HepG2 (cell line): ENCODE data around the gene CLDN3. TPM values are rescaled to one million over a fixed set of nuclear protein-coding genes. Genes with fewer than 3 reads are reported as not detected.

Source experiments
- HNRNPH1 ChIP-seq: fragments of 200-400 bp; formaldehyde crosslinking; optimal IDR thresholded peaks from 2 replicates; pipeline ENCODE3; 2017; ENCODE audit warnings: mild to moderate bottlenecking, low read depth, low read length
- LCORL ChIP-seq, 2 experiments: fragments of 450-650 bp in 1 of 2; sonication (generic) in 1 of 2; formaldehyde crosslinking in 1 of 2; IDR thresholded peaks; 2 replicates each; pipeline versions ENCODE4 v1.5.0 to v1.6.1; 2017 to 2020; ENCODE audit warnings: antibody characterized with exemption in 1 of 2, missing genetic modification reagents in 1 of 2
- NFYC ChIP-seq: IDR thresholded peaks from 2 replicates; pipeline ENCODE4 v1.6.1; 2016; ENCODE audit warnings: missing genetic modification reagents, missing compliant biosample characterization
- U2AF2 ChIP-seq: fragments of 200-400 bp; formaldehyde crosslinking; IDR thresholded peaks from 2 replicates; pipeline ENCODE4 v1.6.1; 2017; ENCODE audit warnings: low read depth, mild to moderate bottlenecking, low read length
- ZNF496 ChIP-seq: sonication (generic); formaldehyde crosslinking; IDR thresholded peaks from 2 replicates; pipeline ENCODE4 v1.8.1; 2023; ENCODE audit warnings: mild to moderate bottlenecking, moderate library complexity, missing genetic modification reagents; ENCODE audit not compliant: insufficient replicate concordance
- ZNF605 ChIP-seq: sonication (generic); formaldehyde crosslinking; IDR thresholded peaks from 2 replicates; pipeline ENCODE4 v1.8.0; 2022; ENCODE audit warnings: mild to moderate bottlenecking, missing genetic modification reagents
- ZNF609 ChIP-seq: sonication (generic); formaldehyde crosslinking; IDR thresholded peaks from 2 replicates; pipeline ENCODE4 v1.4.0; 2020; ENCODE audit warnings: mild to moderate bottlenecking, missing genetic modification reagents, borderline replicate concordance
- polyA plus RNA-seq, 8 experiments: library from polyadenylated mRNA; depleted of rRNA in 3 of 8; stranded (reverse) in 7 of 8; unstranded in 1 of 8; fragments of >200 nt; fragmentation: Illumina TruSeq in 4 of 8; extraction: Trizol in 4 of 8; gene quantifications; 2 replicates each; pipeline versions ENCODE4 v1.2.1 to v1.2.3, GENCODE V29; 2011 to 2016; ENCODE audit warnings: low read depth in 4 of 8, missing spikeins in 1 of 8, mixed read lengths in 1 of 8; ENCODE audit not compliant: insufficient read depth in 1 of 8
- total RNA-seq, 5 experiments: library from RNA; depleted of rRNA; stranded (reverse); fragments of >200 nt; fragmentation: Illumina TruSeq; extraction: Trizol; gene quantifications; 2 replicates each; pipeline ENCODE4 v1.2.3, GENCODE V29; 2016; ENCODE audit warnings: low read depth in 1 of 5
- TF ChIP-seq, protein P1 (sequence below): sonication (generic); formaldehyde crosslinking; IDR thresholded peaks from 2 replicates; pipeline ENCODE4 v1.5.1; 2020; ENCODE audit warnings: mild to moderate bottlenecking, missing genetic modification reagents, moderate library complexity
- TF ChIP-seq, protein P2 (sequence below): sonication (generic); formaldehyde crosslinking; IDR thresholded peaks from 2 replicates; pipeline ENCODE4 v1.4.0; 2020; ENCODE audit warnings: mild to moderate bottlenecking, missing genetic modification reagents

The CLDN3 gene
- total and polyA plus RNA-seq, 2 of the 13 experiments (the other 11 are each of a cell fraction or from before 2014, with no cell fraction given) = 0.31 to 0.51 TPM

- TF ChIP-seq ZNF609 = no peak
- TF ChIP-seq HNRNPH1 = no peak
- 0 out of 2 replicates have a peak, but pooled peaks have one; percentile 22 for TF ChIP-seq NFYC (CRISPR knock-in tag)
- TF ChIP-seq ZNF605 (CRISPR knock-in tag) = no peak
- TF ChIP-seq, protein P1, sequence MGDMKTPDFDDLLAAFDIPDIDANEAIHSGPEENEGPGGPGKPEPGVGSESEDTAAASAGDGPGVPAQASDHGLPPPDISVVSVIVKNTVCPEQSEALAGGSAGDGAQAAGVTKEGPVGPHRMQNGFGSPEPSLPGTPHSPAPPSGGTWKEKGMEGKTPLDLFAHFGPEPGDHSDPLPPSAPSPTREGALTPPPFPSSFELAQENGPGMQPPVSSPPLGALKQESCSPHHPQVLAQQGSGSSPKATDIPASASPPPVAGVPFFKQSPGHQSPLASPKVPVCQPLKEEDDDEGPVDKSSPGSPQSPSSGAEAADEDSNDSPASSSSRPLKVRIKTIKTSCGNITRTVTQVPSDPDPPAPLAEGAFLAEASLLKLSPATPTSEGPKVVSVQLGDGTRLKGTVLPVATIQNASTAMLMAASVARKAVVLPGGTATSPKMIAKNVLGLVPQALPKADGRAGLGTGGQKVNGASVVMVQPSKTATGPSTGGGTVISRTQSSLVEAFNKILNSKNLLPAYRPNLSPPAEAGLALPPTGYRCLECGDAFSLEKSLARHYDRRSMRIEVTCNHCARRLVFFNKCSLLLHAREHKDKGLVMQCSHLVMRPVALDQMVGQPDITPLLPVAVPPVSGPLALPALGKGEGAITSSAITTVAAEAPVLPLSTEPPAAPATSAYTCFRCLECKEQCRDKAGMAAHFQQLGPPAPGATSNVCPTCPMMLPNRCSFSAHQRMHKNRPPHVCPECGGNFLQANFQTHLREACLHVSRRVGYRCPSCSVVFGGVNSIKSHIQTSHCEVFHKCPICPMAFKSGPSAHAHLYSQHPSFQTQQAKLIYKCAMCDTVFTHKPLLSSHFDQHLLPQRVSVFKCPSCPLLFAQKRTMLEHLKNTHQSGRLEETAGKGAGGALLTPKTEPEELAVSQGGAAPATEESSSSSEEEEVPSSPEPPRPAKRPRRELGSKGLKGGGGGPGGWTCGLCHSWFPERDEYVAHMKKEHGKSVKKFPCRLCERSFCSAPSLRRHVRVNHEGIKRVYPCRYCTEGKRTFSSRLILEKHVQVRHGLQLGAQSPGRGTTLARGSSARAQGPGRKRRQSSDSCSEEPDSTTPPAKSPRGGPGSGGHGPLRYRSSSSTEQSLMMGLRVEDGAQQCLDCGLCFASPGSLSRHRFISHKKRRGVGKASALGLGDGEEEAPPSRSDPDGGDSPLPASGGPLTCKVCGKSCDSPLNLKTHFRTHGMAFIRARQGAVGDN (CRISPR knock-in tag) = peak; percentile 73
- TF ChIP-seq, protein P2, sequence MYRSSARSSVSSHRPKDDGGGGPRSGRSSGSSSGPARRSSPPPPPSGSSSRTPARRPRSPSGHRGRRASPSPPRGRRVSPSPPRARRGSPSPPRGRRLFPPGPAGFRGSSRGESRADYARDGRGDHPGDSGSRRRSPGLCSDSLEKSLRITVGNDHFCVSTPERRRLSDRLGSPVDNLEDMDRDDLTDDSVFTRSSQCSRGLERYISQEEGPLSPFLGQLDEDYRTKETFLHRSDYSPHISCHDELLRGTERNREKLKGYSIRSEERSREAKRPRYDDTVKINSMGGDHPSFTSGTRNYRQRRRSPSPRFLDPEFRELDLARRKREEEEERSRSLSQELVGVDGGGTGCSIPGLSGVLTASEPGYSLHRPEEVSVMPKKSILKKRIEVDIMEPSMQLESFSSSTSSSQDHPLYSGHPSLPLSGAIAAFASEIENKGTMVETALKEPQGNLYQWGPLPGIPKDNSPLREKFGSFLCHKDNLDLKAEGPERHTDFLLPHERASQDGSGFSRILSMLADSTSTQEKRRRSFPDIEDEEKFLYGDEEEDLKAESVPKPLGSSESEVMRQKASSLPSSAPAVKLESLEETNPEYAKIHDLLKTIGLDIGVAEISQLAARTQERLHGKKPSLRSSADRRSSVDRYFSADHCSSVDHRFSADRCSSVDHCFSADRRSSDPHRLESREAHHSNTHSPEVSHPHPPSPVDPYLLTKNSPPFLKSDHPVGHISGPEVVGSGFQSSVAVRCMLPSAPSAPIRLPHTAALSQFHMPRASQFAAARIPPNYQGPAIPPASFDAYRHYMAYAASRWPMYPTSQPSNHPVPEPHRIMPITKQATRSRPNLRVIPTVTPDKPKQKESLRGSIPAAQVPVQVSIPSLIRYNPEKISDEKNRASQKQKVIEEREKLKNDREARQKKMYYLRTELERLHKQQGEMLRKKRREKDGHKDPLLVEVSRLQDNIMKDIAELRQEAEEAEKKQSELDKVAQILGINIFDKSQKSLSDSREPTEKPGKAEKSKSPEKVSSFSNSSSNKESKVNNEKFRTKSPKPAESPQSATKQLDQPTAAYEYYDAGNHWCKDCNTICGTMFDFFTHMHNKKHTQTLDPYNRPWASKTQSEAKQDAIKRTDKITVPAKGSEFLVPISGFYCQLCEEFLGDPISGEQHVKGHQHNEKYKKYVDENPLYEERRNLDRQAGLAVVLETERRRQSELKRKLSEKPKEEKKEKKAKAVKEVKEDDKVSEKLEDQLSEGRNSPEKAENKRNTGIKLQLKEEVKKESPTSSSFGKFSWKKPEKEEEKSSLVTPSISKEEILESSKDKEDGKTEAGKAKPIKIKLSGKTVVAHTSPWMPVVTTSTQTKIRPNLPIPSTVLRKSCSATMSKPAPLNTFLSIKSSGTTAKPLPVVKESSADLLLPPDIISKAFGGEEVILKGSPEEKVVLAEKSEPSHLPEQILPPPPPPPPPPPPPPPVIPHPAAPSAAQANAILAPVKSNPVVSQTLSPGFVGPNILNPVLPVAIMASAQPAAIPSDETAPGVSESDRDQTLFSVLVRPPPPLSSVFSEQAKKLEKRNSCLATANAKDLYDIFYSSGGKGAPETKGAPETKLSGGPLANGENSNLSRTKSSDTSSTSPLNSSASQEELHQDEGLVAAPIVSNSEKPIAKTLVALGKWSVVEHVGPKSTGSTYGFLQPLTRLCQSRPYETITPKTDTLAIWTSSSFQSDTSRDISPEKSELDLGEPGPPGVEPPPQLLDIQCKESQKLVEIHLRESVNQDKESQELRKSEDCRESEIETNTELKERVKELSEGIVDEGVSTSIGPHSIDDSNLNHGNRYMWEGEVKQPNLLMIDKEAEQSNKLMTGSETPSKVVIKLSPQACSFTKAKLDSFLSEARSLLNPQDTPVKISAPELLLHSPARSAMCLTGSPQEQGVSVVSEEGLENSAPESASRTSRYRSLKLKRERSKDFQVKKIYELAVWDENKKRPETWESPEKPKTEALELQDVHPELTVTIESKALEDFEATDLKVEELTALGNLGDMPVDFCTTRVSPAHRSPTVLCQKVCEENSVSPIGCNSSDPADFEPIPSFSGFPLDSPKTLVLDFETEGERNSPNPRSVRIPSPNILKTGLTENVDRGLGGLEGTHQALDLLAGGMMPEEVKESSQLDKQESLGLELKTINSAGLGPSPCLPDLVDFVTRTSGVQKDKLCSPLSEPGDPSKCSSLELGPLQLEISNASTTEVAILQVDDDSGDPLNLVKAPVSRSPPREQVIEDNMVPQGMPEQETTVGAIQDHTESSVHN (CRISPR knock-in tag) = no peak
- TF ChIP-seq ZNF496 (CRISPR knock-in tag) = no peak
- no peak for TF ChIP-seq U2AF2
- TF ChIP-seq LCORL (IDR thresholded peaks at IDR 0.05) = no peak
- TF ChIP-seq LCORL (CRISPR knock-in tag; IDR thresholded peaks at IDR 0.05) = peak; percentile 48; the same call in 1 of the 2 replicates
These were observed 35.2 kb downstream of the CLDN3 start (continued) for GRCh38 chr7:73734619-73735527.
